Psoas muscle (tissue), 8 donors: ENCODE results near the gene OR6J1. TPM values are rescaled to one million over a fixed set of nuclear protein-coding genes. Genes with fewer than 3 reads are reported as not detected.

ENCODE experiments used
- ATAC-seq, 4 donors: fragments of 200-7000 bp; cut with Tn5 transposase; one replicate each; pipeline ENCODE4 v1.9.1; 2020; ENCODE audit warnings: moderate library complexity in 3 of 4, mild to moderate bottlenecking in 2 of 4
- DNase-seq, 2 donors: peaks; one replicate each; pipeline ENCODE4 v3.0.0-alpha.2; 2020
- H3K27ac ChIP-seq: fragments of 200-600 bp; one replicate; pipeline ENCODE4 v1.8.0; 2022
- H3K27me3 ChIP-seq, 3 donors: fragments of 200-600 bp in 1 of 3; one replicate each; pipeline versions ENCODE4 v1.6.1 to v1.8.0; 2013 to 2022; ENCODE audit warnings: low read length in 2 of 3, mild to moderate bottlenecking in 2 of 3, moderate library complexity in 1 of 3; ENCODE audit not compliant: insufficient read depth in 3 of 3
- H3K36me3 ChIP-seq, 2 donors: fragments of 200-600 bp in 1 of 2; one replicate each; pipeline versions ENCODE4 v1.6.1 to v1.8.0; 2013 to 2022; ENCODE audit warnings: low read depth in 1 of 2, mild to moderate bottlenecking in 1 of 2, moderate library complexity in 1 of 2; ENCODE audit not compliant: insufficient read depth in 1 of 2
- H3K4me1 ChIP-seq: fragments of 200-600 bp; one replicate; pipeline ENCODE4 v1.8.0; 2022
- H3K4me3 ChIP-seq: fragments of 200-600 bp; one replicate; pipeline ENCODE4 v1.8.0; 2022; ENCODE audit warnings: mild to moderate bottlenecking
- H3K9me3 ChIP-seq: fragments of 200-600 bp; one replicate; pipeline ENCODE4 v1.8.0; 2022
- CTCF ChIP-seq: fragments of 200-600 bp; IDR thresholded peaks from one replicate; pipeline ENCODE4 v1.8.0; 2022; ENCODE audit warnings: antibody characterized with exemption
- WGBS, 3 donors: extraction: QIAGEN DNeasy Blood & Tissue Kit; methylation state at CpG; one replicate each; pipeline versions ENCODE4 v1.1.6 to v1.1.7; 2013; 5-methylcytosine and 5-hydroxymethylcytosine counted together
- intact Hi-C, 2 donors: fragments of 100-400 bp; cut with DNase I; formaldehyde crosslinking; loops; one replicate each; pipeline versions ENCODE4 v1.11.0 to v1.14.2; 2022
- polyA plus RNA-seq, 3 donors: library from polyadenylated mRNA; stranded (reverse); fragments of 200-250 nt; gene quantifications; one replicate each; pipeline ENCODE4 v1.2.3, GENCODE V29; 2013
- total RNA-seq, 4 donors: library from RNA; stranded (reverse); fragmentation: NEBNext Ultra II Directional in 2 of 4; extraction: Animal tissue kit (Norgen Biotek cat#: 25700) in 2 of 4; gene quantifications; one replicate each; pipeline versions ENCODE4 v1.2.1 to v1.2.4, GENCODE V29; 2021 to 2023
- donor health status: healthy with polysubstance abuse.
- donor health status: DM: no; HTN: no; CAD: no; lungs with moderate emphysema.
- donor health status: Bipolar disorder and iron deficiency.
- donor health status: healthy.
- donor health status: DM: yes; HTN: yes; CAD: no.
- donor health status: DM: no; HTN: no; CAD: no.
- donor health status: DM: no; HTN: no; CAD: no.
- donor health status: DM: yes; HTN: yes; CAD: no.

OR6J1 gene
- total and polyA plus RNA-seq, 7 donors = not detected

GRCh38 chr14:22653012-22653621, 9.0 kb upstream of the OR6J1 start:
- no peaks in the 10 kb centered on the region for H3K36me3 ChIP-seq
- ATAC-seq (peak; percentile 55 to 85 (median 82)), DNase-seq (peak; percentile 29 to 57)
- H3K27ac ChIP-seq = no peak overlapping the region
- 7 to 12% (median 10%) methylated on average over 4 of the region's 4 CpGs for WGBS, 3 donors
- no peaks in the 10 kb centered on the region for H3K9me3 ChIP-seq
- peak; percentile 77 for TF ChIP-seq CTCF
- peaks cover 16% of the 10 kb centered on the region for H3K4me1 ChIP-seq
- intact Hi-C loops = loop anchor here (2.0 to 10.0 kb wide), 7 partner anchors 41 to 261 kb away; partner anchors contain the start of gene SLC7A7 (in 1 of the 2)
- H3K4me3 ChIP-seq = no peak overlapping the region
- H3K27me3 ChIP-seq = no peaks in the 10 kb centered on the region

- WGBS, 3 donors = 74 to 78% (median 78%) methylated on average over 2 of the region's 2 CpGs
- no peak for TF ChIP-seq CTCF
Measured at GRCh38 chr14:22651586-22651985, 7.4 kb upstream of the OR6J1 start.

GRCh38 chr14:22650960-22651521, 6.9 kb upstream of the OR6J1 start:
- TF ChIP-seq CTCF = no peak

More at GRCh38 chr14:22651586-22651985, 7.4 kb upstream of the OR6J1 start:
- DNase-seq = no peak
- ATAC-seq = no peak
- Histone ChIP-seq H3K27me3 (no peaks in the 10 kb centered on the region), H3K4me1 (peaks cover 16% of the 10 kb centered on the region), H3K9me3 (no peaks in the 10 kb centered on the region), H3K4me3 (no peak overlapping the region), H3K36me3 (no peaks in the 10 kb centered on the region), H3K27ac (peak overlapping the region; percentile 77)
- intact Hi-C loops = loop anchor here (5.0 to 10.0 kb wide), 6 partner anchors 39 to 259 kb away; partner anchors contain the start of gene SLC7A7 (in 1 of the 2)

GRCh38 chr14:22650046-22650739, 6.0 kb upstream of the OR6J1 start:
- Histone ChIP-seq H3K9me3 (no peaks in the 10 kb centered on the region), H3K36me3 (no peaks in the 10 kb centered on the region), H3K27ac (peak overlapping the region; percentile 77), H3K4me1 (peaks cover 16% of the 10 kb centered on the region), H3K4me3 (peak overlapping the region; percentile 42), H3K27me3 (no peaks in the 10 kb centered on the region)
- intact Hi-C loops = loop anchor here (5.0 to 10.0 kb wide), 6 partner anchors 38 to 258 kb away; partner anchors contain the start of gene SLC7A7 (in 1 of the 2)
- ATAC-seq (peak in 3 of 4 donors; percentile 41 to 74 (median 56)), DNase-seq (no peak)
- 48 to 65% (median 60%) methylated on average over 7 of the region's 7 CpGs for WGBS, 3 donors
- TF ChIP-seq CTCF = no peak

More at GRCh38 chr14:22650960-22651521, 6.9 kb upstream of the OR6J1 start:
- 18 to 45% (median 26%) methylated on average over 3 of the region's 3 CpGs for WGBS, 3 donors
- Histone ChIP-seq H3K9me3 (no peaks in the 10 kb centered on the region), H3K4me3 (peak overlapping the region; percentile 42), H3K4me1 (peaks cover 16% of the 10 kb centered on the region), H3K36me3 (no peaks in the 10 kb centered on the region), H3K27ac (peak overlapping the region; percentile 77), H3K27me3 (no peaks in the 10 kb centered on the region)
- ATAC-seq (peak; percentile 48 to 88 (median 86)), DNase-seq (no peak)
- intact Hi-C loops = loop anchor here (5.0 to 10.0 kb wide), 6 partner anchors 39 to 259 kb away; partner anchors contain the start of gene SLC7A7 (in 1 of the 2)
